ENCODE measurements around the gene SSTR5. TPM values are rescaled to one million over a fixed set of nuclear protein-coding genes. Genes with fewer than 3 reads are reported as not detected.
A peak's percentile ranks its signal among the peaks of the same experiment; 100 is the strongest.

SSTR5 gene
- total RNA-seq, 1 experiment from 2014 or later: not detected

DNA sequence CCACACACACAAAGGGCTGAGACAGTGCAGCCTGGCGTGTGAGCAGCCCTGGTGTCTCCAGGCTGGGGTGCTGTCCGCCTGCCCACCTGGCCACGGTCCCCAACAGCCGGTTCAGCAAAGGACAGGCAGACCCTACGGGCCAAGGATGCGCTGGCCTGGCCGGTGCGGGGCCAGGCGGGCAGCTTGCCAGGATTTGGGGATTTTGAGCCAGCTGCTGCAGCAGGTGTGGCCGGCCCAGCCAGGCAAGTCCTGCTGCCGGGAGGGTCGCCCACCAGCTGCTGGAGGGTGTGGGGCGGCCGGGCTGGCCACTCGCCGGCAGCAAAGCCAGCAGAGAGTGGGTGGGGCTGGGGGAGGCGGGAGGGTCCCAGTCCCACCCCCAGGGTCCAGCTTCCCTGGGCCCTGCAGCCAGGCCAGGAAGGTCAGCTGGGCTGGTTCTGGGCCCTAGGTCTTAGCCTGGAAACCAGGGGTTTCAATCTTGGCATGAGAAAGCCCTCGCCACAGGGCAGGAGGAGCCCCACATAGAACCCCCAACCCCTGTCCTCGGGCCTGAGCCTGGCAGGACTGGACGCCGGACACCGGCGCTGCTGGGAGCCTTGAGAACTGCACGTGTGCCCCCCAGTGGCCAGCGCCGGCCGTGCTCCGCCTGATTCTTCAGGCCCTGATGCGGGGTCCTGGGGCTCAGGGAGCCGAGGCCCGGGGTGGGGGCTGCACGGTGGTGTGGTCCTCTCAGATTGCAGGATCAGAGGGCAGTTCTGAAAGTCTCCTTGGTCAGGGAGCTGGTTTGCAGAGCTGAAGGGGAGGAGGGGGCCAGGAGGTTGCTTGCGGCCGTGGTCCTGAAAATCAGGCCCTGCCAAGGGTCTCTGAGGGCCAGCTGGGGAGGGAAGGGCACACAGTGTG, 17.6 kb upstream of the SSTR5 start:
- peak; percentile 14 for DNase-seq (ENCODE audit: low read depth)

DNA sequence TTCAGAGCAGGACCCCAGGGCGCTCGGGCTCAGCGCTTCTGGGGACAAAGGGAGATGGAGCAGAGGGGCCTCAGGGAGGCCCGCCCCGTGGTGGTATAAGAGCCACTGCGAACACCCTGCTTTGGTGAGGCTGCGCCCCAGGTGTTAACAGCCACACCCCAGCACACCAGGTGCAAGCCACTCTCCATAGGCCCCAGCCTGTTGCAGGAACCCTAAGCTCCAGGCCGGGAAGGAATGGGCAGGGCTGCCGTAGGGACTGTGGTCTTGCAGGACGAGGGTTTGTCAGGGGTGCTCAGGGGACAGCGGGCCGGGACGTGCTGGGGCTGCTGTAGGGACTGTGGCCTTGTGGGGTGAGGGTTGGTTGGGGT, 17.0 kb upstream of the SSTR5 start:
- no peak for DNase-seq (ENCODE audit: low read depth)

- no peak for DNase-seq (ENCODE audit: low read depth)
Observed at GRCh38 chr16:1056196-1056595, 16.4 kb upstream of the SSTR5 start.

DNA sequence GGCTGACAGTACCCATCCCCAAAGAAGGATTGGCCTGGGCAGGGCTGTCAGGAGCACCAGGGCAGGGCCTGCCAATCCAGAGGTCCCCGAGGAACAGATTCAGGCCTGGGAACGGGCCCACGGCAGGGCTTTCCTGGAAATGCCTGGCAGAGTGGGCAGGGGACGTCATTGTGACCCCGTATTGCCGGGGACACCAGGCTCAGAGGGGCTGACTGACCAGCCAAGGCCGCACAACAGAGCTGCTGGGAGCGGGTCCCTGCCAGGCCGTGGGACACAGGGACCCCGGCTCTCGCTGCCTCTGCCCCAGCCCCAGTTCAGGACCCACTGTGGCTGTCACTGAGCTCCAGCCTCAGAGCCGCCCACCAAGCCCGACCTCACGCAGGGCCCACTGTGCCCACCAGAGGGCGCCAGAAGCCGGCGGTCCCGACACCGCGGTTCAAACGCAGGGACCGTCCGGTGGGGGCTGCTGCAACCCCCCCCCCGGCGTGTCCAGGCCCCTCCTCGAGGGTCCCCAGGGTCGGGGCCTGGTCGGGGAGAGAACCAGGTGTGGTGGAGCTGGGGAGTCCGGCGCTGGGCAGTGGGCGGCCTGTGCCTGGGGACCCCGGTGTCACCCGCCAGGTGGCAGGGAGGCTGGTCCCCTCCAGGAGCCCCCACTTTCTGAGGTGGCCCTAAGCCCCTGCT, 15.2 kb upstream of the SSTR5 start:
- DNase-seq (ENCODE audit: low read depth): no peak

DNA sequence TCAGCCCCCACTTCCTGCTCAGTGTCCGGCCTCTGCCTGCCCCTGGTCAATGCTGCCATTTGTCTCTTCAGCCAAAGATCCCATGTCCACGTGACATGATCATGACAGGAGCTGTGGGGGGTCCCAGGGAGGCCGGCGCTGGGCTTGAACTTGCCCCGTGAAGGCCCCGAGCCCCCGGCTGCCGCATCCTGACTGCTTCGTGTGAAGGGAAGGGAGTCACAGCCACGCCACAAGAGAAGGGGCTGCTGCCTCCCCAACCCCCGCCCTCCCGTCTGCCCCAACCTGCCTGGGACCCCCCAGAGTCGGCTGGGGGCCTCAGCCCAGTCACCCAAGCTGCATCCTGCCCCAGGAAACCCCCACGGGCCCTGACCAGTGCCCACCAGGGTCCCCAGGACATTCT, 14.3 kb upstream of the SSTR5 start:
- no peak for DNase-seq (ENCODE audit: low read depth)

DNA sequence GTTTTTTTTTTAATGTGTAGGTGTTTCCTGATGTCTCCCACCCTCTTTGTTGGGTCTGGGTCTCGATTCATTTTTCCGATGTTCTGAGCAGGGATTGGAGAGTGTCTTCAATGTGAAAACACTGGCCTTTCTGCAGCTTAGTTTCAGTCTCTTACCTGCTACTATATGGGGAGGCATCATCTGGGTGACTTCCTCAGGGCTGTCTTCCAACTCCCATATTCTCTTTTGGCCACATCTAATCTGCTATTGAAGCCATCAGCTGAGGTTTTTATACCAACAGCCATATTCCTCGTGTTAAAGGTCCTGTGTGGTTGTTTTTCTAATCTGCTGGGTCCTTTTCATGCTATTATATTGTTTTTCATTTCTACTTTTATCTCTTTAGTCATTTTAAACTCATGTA, 13.2 kb upstream of the SSTR5 start:
- no peak for DNase-seq (ENCODE audit: low read depth)

DNA sequence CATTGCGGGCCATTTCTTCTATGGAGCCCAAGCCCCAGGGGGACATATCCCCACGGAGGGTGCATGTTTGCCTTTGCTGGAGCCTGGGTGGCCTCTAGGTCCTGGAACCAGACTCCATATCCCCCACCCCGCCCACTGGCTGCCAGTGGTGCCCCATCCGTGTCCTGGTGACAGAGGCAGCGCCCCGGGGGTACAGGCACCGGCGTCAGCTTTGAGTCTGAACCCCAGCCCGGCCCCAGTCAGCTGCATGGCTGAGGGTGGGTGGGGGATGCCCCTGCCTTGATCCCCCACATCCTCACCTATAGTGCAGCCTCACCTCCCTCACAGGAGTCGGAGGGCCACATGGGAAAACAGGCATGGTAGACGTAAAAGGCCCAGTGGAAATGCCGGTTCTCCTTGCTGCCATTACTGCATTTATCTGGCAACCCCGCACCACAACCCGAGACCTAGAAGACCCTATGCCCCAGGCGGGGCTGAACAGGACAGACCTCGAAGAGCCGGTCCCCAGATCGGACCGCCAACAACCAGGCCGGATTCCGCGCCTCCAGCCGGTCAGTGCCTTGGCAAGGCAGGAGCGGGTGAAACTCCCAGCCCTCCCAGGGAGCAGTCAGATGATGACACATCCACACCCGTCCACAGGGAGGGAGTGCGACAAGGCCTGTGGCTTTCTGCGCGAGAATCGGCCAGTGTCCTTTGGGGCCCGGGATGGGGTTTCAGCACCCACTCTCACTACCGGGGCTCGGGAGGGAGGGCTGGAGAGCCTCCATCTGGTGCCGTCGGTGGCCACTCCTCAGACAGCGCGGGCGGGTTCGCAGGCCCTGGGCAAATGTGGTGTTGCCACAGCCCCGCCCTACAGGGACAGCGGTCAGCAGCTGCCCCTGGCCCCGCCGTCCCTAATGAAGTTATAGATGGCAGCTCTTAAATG, 11.9 kb upstream of the SSTR5 start:
- no peak for DNase-seq (ENCODE audit: low read depth)

GRCh38 chr16:1061769-1062505, 10.6 kb upstream of the SSTR5 start:
- DNase-seq (ENCODE audit: low read depth): no peak

- DNase-seq (ENCODE audit: low read depth): no peak
Observed at GRCh38 chr16:1062895-1063294, 9.7 kb upstream of the SSTR5 start.

DNA sequence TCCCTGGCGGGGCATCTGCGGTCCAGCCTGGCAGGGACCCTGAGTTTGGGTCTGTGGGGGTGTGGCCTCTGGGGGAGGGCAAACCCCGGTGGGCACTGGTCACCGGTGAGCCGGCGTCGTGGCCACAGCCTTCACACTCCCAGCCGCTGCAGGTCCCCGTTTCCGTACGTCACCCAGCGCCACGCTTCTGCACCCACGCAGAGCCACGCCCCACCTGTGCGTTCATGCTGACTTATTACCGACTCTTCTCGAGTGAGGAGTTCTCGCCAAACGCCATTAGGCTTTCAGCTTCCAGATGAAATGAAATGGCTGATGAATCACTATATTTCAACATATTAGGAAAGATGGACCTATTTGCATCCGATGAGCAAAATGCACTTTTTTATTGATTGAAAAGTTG, 8.8 kb upstream of the SSTR5 start:
- DNase-seq (ENCODE audit: low read depth): no peak

DNA sequence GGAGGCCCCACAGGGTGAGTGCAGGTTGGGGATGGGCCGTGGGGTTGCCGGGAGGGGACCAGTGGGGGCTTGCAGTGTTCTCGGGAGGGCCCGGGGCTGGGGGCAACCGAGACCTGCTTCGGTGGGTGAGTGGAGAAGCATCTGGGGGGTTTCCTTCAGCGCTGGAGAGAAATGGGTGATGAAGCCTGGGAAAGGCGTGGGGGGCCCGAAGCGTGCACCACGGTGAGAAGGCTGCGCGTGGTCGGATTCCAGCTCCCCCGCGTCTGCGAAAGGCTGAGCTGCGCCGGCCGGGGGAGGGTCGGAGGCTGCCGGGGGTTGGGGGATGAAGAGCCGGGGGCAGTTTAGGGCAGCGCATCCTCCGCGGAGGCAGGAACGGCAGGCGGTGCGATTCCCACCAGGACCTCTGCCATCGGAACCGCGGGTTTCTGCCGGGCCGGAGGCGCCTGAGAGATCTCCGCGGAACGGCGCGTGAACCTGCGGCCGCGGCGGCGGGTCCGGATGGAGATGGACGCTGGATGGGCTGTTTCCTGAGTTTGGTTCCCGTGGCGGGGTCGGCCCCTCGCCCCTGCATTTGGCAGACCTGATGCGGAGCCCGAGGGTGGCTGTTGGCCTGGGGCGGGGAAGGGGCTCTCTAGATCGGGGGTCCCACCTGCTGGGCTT, 6.9 kb upstream of the SSTR5 start:
- no peak for DNase-seq (ENCODE audit: low read depth)

DNA sequence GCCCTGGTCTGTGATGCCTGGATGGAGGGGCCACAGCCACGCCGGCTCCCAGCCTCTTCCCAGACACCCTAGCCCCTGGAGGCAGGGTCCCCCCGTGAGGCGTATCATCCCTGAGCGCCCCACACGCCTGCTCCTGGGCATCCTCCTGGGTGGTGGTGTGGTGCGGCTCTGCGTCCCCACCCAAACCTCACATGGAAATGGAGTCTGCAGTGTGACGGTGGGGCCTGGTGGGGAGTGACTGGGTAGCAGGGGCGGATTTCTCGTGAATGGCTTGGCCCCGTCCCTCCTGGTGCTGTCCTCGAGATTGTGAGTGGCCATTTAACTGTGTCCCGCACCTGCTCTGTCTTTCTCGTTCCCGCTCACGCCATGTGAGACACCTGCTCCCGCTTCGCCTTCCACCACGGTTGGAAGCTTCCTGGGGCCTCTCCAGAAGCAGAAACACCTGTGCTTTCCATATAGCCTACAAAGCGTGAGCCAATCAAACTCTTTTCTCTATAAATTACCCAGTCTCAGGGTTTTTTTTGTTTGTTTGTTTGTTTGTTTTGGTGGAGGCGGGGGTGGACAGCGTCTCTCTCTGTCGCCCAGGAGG, 5.9 kb upstream of the SSTR5 start:
- DNase-seq (ENCODE audit: low read depth): no peak

DNA sequence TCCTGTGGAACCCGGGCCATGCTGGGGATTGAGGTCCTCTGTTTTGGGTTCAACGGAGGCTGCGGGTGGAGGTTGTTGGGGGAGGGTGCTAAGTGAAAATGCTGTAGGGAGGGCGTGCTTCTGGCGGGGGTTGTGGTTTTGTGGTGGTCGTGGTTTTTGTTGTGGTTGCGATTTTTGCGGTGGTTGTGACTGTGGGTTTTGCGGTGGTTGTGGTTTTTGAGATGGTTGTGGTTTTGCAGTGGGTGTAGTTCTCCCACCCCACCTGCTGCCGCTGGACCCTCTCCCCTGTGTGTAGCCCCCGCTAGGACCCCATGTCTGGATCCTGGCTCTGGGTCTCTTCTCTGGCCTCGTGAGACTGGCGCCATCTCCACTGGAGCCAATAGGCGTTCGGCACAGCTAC, 4.9 kb upstream of the SSTR5 start:
- DNase-seq (ENCODE audit: low read depth): no peak

DNA sequence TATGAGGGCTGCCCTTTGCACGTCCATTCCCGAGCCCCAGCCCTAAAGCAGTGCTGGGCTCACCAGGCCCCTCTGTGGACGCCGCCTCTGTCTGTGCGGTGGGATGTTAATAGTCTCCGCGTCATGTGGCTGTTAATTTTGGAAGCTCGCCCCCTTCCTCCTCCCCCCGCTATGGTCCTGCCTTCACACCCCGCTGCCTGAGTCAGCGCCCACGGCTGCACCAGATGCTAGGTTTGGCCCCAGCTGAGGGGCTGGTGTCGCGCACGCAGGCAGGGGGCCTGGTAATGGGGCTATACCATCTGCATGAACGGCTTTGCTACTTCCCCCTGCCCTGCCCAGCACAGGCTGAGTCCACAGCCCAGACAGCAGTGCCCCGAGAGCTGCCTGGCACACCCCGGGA, 4.1 kb upstream of the SSTR5 start:
- no peak for DNase-seq (ENCODE audit: low read depth)

- no peak for DNase-seq (ENCODE audit: low read depth)
Observed at GRCh38 chr16:1069154-1069553, 3.4 kb upstream of the SSTR5 start.

DNA sequence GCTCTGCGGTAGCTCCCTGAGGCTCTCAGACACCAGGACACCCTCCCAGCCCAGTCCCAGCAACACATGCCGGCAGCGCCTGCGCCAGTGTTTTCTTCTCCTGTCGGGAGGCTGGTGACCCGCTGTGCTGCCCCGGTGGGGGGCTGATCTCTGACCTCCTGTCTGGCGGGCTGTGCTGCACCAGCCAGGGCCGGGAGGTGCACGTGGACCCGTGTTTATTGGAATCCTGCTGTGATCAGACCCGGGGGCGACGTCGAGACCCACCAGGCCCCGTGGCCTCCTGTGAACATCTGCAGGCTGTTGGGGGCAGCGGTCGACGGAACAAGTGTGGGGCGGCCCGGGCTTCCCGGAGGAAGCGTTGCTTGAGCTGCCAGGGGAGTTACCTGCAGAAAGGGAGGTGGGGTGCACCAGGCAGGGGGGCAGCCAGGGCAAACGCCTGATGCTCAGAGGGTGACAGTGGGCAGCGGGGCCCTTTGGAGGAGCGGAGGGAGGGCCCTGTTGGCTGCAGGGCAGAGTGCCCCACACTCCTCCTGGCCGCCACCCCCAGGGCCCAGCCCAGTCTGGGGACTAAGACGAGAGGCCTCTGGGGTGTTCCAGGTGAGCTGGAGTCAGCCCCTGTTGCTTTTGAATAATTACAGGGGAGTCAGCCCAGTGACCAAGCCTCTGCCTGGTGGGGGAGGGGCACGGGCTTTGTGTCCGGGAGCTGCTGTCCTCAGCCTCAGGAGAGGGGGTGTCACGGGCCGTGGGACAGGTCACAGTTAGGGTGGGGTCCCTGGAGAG, 2.3 kb upstream of the SSTR5 start:
- DNase-seq (ENCODE audit: low read depth): no peak

GRCh38 chr16:1070864-1071408, 1.6 kb upstream of the SSTR5 start:
- DNase-seq (ENCODE audit: low read depth): no peak

DNA sequence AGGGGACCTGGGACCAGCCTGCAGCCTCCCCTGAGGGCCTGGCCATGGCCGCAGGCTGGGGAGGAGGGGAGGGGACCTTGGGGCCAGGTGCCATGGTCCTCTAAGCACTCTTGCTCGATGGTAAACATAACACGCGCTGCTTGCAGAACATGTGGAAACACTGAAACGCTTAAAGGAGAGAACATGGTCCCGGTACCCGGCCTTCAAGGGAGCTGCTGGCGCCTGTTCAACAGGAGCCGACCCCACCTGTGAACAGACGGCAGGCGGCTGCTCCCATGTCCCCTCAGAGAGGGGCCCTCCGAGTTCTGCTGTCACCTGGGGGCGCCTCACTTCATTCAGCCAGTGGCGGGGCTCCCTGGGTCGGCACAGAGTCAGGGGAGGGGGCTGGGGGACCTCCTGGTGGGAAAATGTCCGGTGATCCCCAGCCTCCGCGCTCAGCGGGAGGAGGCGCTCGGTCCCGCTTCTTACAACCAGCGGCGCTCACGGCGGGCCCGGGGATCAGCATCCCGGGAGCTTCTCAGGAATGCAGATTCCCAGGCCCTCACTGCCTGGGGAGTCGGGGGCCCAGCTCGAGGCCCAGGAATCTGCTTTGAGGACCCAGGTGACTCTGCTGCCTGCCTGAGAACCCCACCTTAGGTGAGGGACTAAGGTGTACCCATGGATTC, 854 bp upstream of the SSTR5 start:
- DNase-seq (ENCODE audit: low read depth): no peak

GRCh38 chr16:1073262-1073558, 663 bp downstream of the SSTR5 start:
- no peak for DNase-seq (ENCODE audit: low read depth)
